Measurements from ENCODE around the gene CHN2. TPM values are rescaled to one million over a fixed set of nuclear protein-coding genes. Genes with fewer than 3 reads are reported as not detected.

The CHN2 gene
- total and polyA plus RNA-seq, 2 donors (not counting 1 experiment from before 2014, with no cell fraction given) = 0.86 to 1.4 TPM

- H3K4me2 ChIP-seq (replicated peaks; ENCODE audit: low read depth, low read length, poor library complexity, severe bottlenecking) = no peak overlapping the region
- Mint-ChIP-seq H3K9me3 (ENCODE audit: insufficient read depth) (no peaks in the 10 kb centered on the region), H3K27me3 (peaks cover 7% of the 10 kb centered on the region), H3K4me3 (no peak overlapping the region), H3K4me1 (no peaks in the 10 kb centered on the region), H3K27ac (no peak overlapping the region)
- intact Hi-C loops (cut with micrococcal nuclease) = no loop called here
- H3K27ac ChIP-seq (ENCODE audit: low read length in 2 of 2) = no peak overlapping the region
- CTCF ChIA-PET = no interaction called here
- WGBS (ENCODE audit: insufficient coverage) = 87% methylated on average over 3 of the region's 3 CpGs
- no peaks in the 10 kb centered on the region for H3K9me3 ChIP-seq (ENCODE audit: control extremely low read depth in 1 of 3, control insufficient read depth in 2 of 3, insufficient read depth in 1 of 3, low read length in 2 of 3)
- no peaks in the 10 kb centered on the region for H3K36me3 ChIP-seq (replicated peaks in 1 of 2; ENCODE audit: control extremely low read depth in 1 of 2, control insufficient read depth in 1 of 2, extremely low read depth in 1 of 2, insufficient read depth in 2 of 2, low read length in 1 of 2)
- H2AFZ ChIP-seq (ENCODE audit: insufficient read depth, low read depth, low read length, poor library complexity, severe bottlenecking) = no peak overlapping the region
- TF ChIP-seq EZH2 (IDR thresholded peaks at IDR 0.05; ENCODE audit: borderline replicate concordance, insufficient read depth, low read depth, low read length, poor library complexity, severe bottlenecking) (no peak), CTCF (IDR thresholded peaks at IDR 0.05) (no peak)
- no peak for DNase-seq
- H3K79me2 ChIP-seq (ENCODE audit: control insufficient read depth, insufficient read depth, low read length) = no peaks in the 10 kb centered on the region
- H3K4me1 ChIP-seq (ENCODE audit: control insufficient read depth in 2 of 2, insufficient read depth in 2 of 2, low read length in 2 of 2) = no peaks in the 10 kb centered on the region
- H3K4me3 ChIP-seq (ENCODE audit: control extremely low read depth in 1 of 5, extremely low read depth in 1 of 5, insufficient read depth in 1 of 5, low read depth in 2 of 5, low read length in 4 of 5) = no peak overlapping the region
- POLR2A ChIA-PET = no interaction called here
- ATAC-seq (ENCODE audit: low read depth) = no peak
- no peaks in the 10 kb centered on the region for H4K20me1 ChIP-seq (ENCODE audit: control insufficient read depth, insufficient read depth, low read length, poor library complexity, severe bottlenecking)
- no peak overlapping the region for H3K9ac ChIP-seq (ENCODE audit: low read length)
- H3K27me3 ChIP-seq (replicated peaks in 1 of 4; ENCODE audit: control extremely low read depth in 1 of 4, control insufficient read depth in 3 of 4, insufficient read depth in 4 of 4, low read length in 3 of 4) = peaks cover 0 to 3% (median 0%) of the 10 kb centered on the region in 4 experiments
Measured at GRCh38 chr7:29478226-29478625, 283.7 kb downstream of the CHN2 start.

- ATAC-seq (ENCODE audit: low read depth) (no peak), DNase-seq (no peak)
- TF ChIP-seq CTCF (IDR thresholded peaks at IDR 0.05) (no peak), EZH2 (IDR thresholded peaks at IDR 0.05; ENCODE audit: borderline replicate concordance, insufficient read depth, low read depth, low read length, poor library complexity, severe bottlenecking) (no peak)
- Histone ChIP-seq H3K36me3 (replicated peaks in 1 of 2; ENCODE audit: control extremely low read depth in 1 of 2, control insufficient read depth in 1 of 2, extremely low read depth in 1 of 2, insufficient read depth in 2 of 2, low read length in 1 of 2) (no peaks in the 10 kb centered on the region), H2AFZ (ENCODE audit: insufficient read depth, low read depth, low read length, poor library complexity, severe bottlenecking) (no peak overlapping the region), H3K9me3 (ENCODE audit: control extremely low read depth in 1 of 3, control insufficient read depth in 2 of 3, insufficient read depth in 1 of 3, low read length in 2 of 3) (no peaks in the 10 kb centered on the region), H4K20me1 (ENCODE audit: control insufficient read depth, insufficient read depth, low read length, poor library complexity, severe bottlenecking) (no peaks in the 10 kb centered on the region), H3K4me2 (replicated peaks; ENCODE audit: low read depth, low read length, poor library complexity, severe bottlenecking) (no peak overlapping the region), H3K4me3 (ENCODE audit: control extremely low read depth in 1 of 5, extremely low read depth in 1 of 5, insufficient read depth in 1 of 5, low read depth in 2 of 5, low read length in 4 of 5) (no peak overlapping the region), H3K4me1 (ENCODE audit: control insufficient read depth in 2 of 2, insufficient read depth in 2 of 2, low read length in 2 of 2) (no peaks in the 10 kb centered on the region), H3K27ac (ENCODE audit: low read length in 2 of 2) (no peak overlapping the region), H3K9ac (ENCODE audit: low read length) (no peak overlapping the region), H3K79me2 (ENCODE audit: control insufficient read depth, insufficient read depth, low read length) (no peaks in the 10 kb centered on the region), H3K27me3 (replicated peaks in 1 of 4; ENCODE audit: control extremely low read depth in 1 of 4, control insufficient read depth in 3 of 4, insufficient read depth in 4 of 4, low read length in 3 of 4) (peaks cover 0 to 3% (median 0%) of the 10 kb centered on the region in 4 experiments)
- Mint-ChIP-seq H3K9me3 (ENCODE audit: insufficient read depth) (no peaks in the 10 kb centered on the region), H3K27me3 (peaks cover 7% of the 10 kb centered on the region), H3K4me3 (no peak overlapping the region), H3K27ac (no peak overlapping the region), H3K4me1 (no peaks in the 10 kb centered on the region)
- 100% methylated on average over 1 of the region's 4 CpGs for WGBS (ENCODE audit: insufficient coverage)
- CTCF ChIA-PET = no interaction called here
- POLR2A ChIA-PET = no interaction called here
- intact Hi-C loops (cut with micrococcal nuclease) = no loop called here
Measured at GRCh38 chr7:29478687-29479240, 284.2 kb downstream of the CHN2 start.

All from B cell (primary cell).